NCI-H1417 (cell line): Measurements from ENCODE around the gene GOLGA6L4.
"Not testable (repeated sequence)": the region's sequence is repeated elsewhere in the genome, so short reads cannot be mapped to it uniquely, and the experiment has no call there.

ENCODE experiments used
- DNase-seq, 3 experiments: peaks; one replicate each; lab custom pipeline; 2025; lab: John Stamatoyannopoulos, UW

The GOLGA6L4 gene

GRCh38 chr15:84235573-84235972 lies at the start of gene GOLGA6L4:
Gene GOLGA6L4 (plus strand): TSS chr15:84235773. CDS start chr15:84235835, 62 bp downstream.
- DNase-seq = not testable (repeated sequence)

- not testable (repeated sequence) for DNase-seq
These were observed 42.6 kb upstream of the GOLGA6L4 start for GRCh38 chr15:84192982-84193381.

- DNase-seq = not testable (repeated sequence)
These were observed 40.0 kb upstream of the GOLGA6L4 start for GRCh38 chr15:84195603-84196002.

DNA sequence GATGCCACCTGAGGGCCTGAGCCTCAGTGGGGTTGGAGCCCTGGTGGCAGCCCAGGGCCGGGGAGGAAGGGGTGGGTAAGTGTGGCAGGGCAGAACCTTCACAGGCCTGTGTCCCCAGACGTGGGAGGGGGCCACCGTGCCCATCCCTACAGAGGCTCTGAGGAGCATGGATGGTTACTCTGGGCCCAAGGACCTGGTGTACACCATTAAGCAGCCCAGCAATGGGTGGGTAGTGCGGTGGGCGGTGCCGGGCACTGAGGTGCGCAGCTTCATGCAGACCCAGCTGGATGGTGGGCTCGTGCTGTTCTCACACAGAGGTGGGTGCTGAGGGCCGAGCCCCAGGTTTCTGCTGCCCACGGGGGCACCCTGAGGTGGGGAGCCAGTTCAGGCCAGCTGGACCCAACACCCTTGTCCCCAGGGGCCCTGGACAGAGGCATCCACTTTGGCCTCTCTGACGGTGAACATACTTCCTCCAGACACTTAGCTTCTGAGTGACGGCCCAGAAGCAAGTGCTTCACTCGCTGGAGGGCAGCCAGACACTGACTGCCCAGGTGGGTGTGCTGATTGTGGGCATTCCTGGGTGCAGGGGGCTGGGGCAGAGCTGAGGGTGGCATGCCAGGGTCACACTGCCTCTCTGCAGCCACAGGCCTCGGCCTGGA lies 38.9 kb upstream of the GOLGA6L4 start:
- not testable (repeated sequence) for DNase-seq

GRCh38 chr15:84199865-84200264 lies 35.7 kb upstream of the GOLGA6L4 start:
- DNase-seq = not testable (repeated sequence)

GRCh38 chr15:84246441-84246840 lies 10.9 kb downstream of the GOLGA6L4 start:
- DNase-seq = not testable (repeated sequence)
